Measurements from ENCODE around the gene LIN7A.

Gene LIN7A

DNA sequence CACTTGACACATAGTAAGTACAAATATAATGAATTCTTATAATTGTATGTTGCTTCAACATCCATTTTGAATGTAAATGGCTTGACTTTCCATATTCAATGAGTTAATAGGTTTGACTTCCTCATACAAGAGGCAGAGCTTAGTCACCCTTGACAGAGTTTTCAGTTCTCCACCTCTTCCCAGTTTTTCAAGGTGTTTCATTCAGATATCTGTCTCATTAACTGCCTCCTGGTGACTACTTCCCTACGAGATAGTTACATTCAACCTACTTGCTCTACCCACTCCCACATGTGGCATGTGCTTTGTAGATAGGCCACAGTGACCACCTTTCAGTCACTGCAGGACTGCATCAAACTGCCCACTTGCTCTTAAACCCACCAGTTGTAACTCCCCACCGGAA, 161.0 kb downstream of the LIN7A start:
- Histone ChIP-seq H2AK5ac (ENCODE audit: low read length) (peak overlapping the region; percentile 86), H2BK15ac (replicated peaks; ENCODE audit: low read depth) (peak overlapping the region; percentile 97), H2BK5ac (ENCODE audit: low read length) (peak overlapping the region; percentile 44), H3K79me2 (ENCODE audit: control insufficient read depth, insufficient read depth, low read length) (no peaks in the 10 kb centered on the region), H3K56ac (ENCODE audit: low read length) (peak overlapping the region; percentile 27), H3K79me1 (ENCODE audit: low read length) (no peaks in the 10 kb centered on the region), H3K23ac (ENCODE audit: low read length) (no peak overlapping the region), H3K27me3 (ENCODE audit: insufficient read depth, low read length, poor library complexity) (no peaks in the 10 kb centered on the region), H3K27ac (ENCODE audit: low read depth, low read length) (no peak overlapping the region), H3K36me3 (ENCODE audit: control insufficient read depth, insufficient read depth, low read length) (no peaks in the 10 kb centered on the region), H4K5ac (ENCODE audit: low read length) (no peak overlapping the region), H4K8ac (ENCODE audit: low read depth, low read length) (peak overlapping the region; percentile 13), H2BK120ac (ENCODE audit: low read depth, low read length) (no peak overlapping the region), H3K18ac (ENCODE audit: low read length) (peak overlapping the region; percentile 43), H3K4me3 (ENCODE audit: low read length) (no peak overlapping the region), H3K9ac (ENCODE audit: low read length) (no peak overlapping the region), H3K4me1 (ENCODE audit: control insufficient read depth, low read depth, low read length) (peaks cover 4% of the 10 kb centered on the region), H3K4me2 (ENCODE audit: low read length) (no peak overlapping the region), H3K4ac (ENCODE audit: low read depth, low read length) (peak overlapping the region; percentile 6)
- no peak for DNase-seq
- no CpG with 5 or more reads among the region's 2 CpGs for WGBS (ENCODE audit: extremely low coverage, insufficient coverage, low lambda C conversion rate)

GRCh38 chr12:80770958-80771357, 166.8 kb downstream of the LIN7A start:
- Histone ChIP-seq H3K9ac (ENCODE audit: low read length) (no peak overlapping the region), H2BK120ac (ENCODE audit: low read depth, low read length) (no peak overlapping the region), H3K79me2 (ENCODE audit: control insufficient read depth, insufficient read depth, low read length) (no peaks in the 10 kb centered on the region), H2AK5ac (ENCODE audit: low read length) (no peak overlapping the region), H3K27ac (ENCODE audit: low read depth, low read length) (no peak overlapping the region), H4K5ac (ENCODE audit: low read length) (no peak overlapping the region), H3K79me1 (ENCODE audit: low read length) (no peaks in the 10 kb centered on the region), H3K4me3 (ENCODE audit: low read length) (no peak overlapping the region), H2BK15ac (replicated peaks; ENCODE audit: low read depth) (no peak overlapping the region), H3K18ac (ENCODE audit: low read length) (no peak overlapping the region), H3K4me1 (ENCODE audit: control insufficient read depth, low read depth, low read length) (no peaks in the 10 kb centered on the region), H3K27me3 (ENCODE audit: insufficient read depth, low read length, poor library complexity) (no peaks in the 10 kb centered on the region), H3K4ac (ENCODE audit: low read depth, low read length) (no peak overlapping the region), H2BK5ac (ENCODE audit: low read length) (no peak overlapping the region), H3K23ac (ENCODE audit: low read length) (no peak overlapping the region), H3K56ac (ENCODE audit: low read length) (no peak overlapping the region), H3K4me2 (ENCODE audit: low read length) (no peak overlapping the region), H3K36me3 (ENCODE audit: control insufficient read depth, insufficient read depth, low read length) (no peaks in the 10 kb centered on the region), H4K8ac (ENCODE audit: low read depth, low read length) (no peak overlapping the region)
- DNase-seq = no peak
- no CpG with 5 or more reads among the region's 2 CpGs for WGBS (ENCODE audit: extremely low coverage, insufficient coverage, low lambda C conversion rate)

- H3K18ac ChIP-seq (ENCODE audit: low read length) = no peak overlapping the region
- no peak overlapping the region for H3K4ac ChIP-seq (ENCODE audit: low read depth, low read length)
- no peak overlapping the region for H3K56ac ChIP-seq (ENCODE audit: low read length)
- no CpG with 5 or more reads among the region's 1 CpG for WGBS (ENCODE audit: extremely low coverage, insufficient coverage, low lambda C conversion rate)
- no peak overlapping the region for H2AK5ac ChIP-seq (ENCODE audit: low read length)
- peak; percentile 67 for DNase-seq
- no peaks in the 10 kb centered on the region for H3K36me3 ChIP-seq (ENCODE audit: control insufficient read depth, insufficient read depth, low read length)
- no peak overlapping the region for H3K4me3 ChIP-seq (ENCODE audit: low read length)
- no peaks in the 10 kb centered on the region for H3K79me1 ChIP-seq (ENCODE audit: low read length)
- H2BK15ac ChIP-seq (replicated peaks; ENCODE audit: low read depth) = no peak overlapping the region
- no peak overlapping the region for H2BK120ac ChIP-seq (ENCODE audit: low read depth, low read length)
- H3K27ac ChIP-seq (ENCODE audit: low read depth, low read length) = no peak overlapping the region
- no peak overlapping the region for H3K4me2 ChIP-seq (ENCODE audit: low read length)
- H3K23ac ChIP-seq (ENCODE audit: low read length) = no peak overlapping the region
- no peak overlapping the region for H4K5ac ChIP-seq (ENCODE audit: low read length)
- no peaks in the 10 kb centered on the region for H3K27me3 ChIP-seq (ENCODE audit: insufficient read depth, low read length, poor library complexity)
- H2BK5ac ChIP-seq (ENCODE audit: low read length) = no peak overlapping the region
- no peak overlapping the region for H3K9ac ChIP-seq (ENCODE audit: low read length)
- H3K79me2 ChIP-seq (ENCODE audit: control insufficient read depth, insufficient read depth, low read length) = no peaks in the 10 kb centered on the region
- H4K8ac ChIP-seq (ENCODE audit: low read depth, low read length) = no peak overlapping the region
- H3K4me1 ChIP-seq (ENCODE audit: control insufficient read depth, low read depth, low read length) = no peaks in the 10 kb centered on the region
Observed at GRCh38 chr12:80769553-80770140, 168.1 kb downstream of the LIN7A start.

GRCh38 chr12:80766897-80767296, 170.8 kb downstream of the LIN7A start:
- Histone ChIP-seq H3K56ac (ENCODE audit: low read length) (no peak overlapping the region), H2AK5ac (ENCODE audit: low read length) (no peak overlapping the region), H3K4me3 (ENCODE audit: low read length) (no peak overlapping the region), H3K4me2 (ENCODE audit: low read length) (no peak overlapping the region), H2BK15ac (replicated peaks; ENCODE audit: low read depth) (no peak overlapping the region), H3K18ac (ENCODE audit: low read length) (no peak overlapping the region), H3K4me1 (ENCODE audit: control insufficient read depth, low read depth, low read length) (no peaks in the 10 kb centered on the region), H3K79me2 (ENCODE audit: control insufficient read depth, insufficient read depth, low read length) (no peaks in the 10 kb centered on the region), H3K27ac (ENCODE audit: low read depth, low read length) (no peak overlapping the region), H4K8ac (ENCODE audit: low read depth, low read length) (no peak overlapping the region), H3K9ac (ENCODE audit: low read length) (no peak overlapping the region), H3K23ac (ENCODE audit: low read length) (no peak overlapping the region), H3K4ac (ENCODE audit: low read depth, low read length) (no peak overlapping the region), H4K5ac (ENCODE audit: low read length) (no peak overlapping the region), H3K36me3 (ENCODE audit: control insufficient read depth, insufficient read depth, low read length) (no peaks in the 10 kb centered on the region), H2BK5ac (ENCODE audit: low read length) (no peak overlapping the region), H3K79me1 (ENCODE audit: low read length) (no peaks in the 10 kb centered on the region), H3K27me3 (ENCODE audit: insufficient read depth, low read length, poor library complexity) (no peaks in the 10 kb centered on the region), H2BK120ac (ENCODE audit: low read depth, low read length) (no peak overlapping the region)
- DNase-seq = no peak
- WGBS (ENCODE audit: extremely low coverage, insufficient coverage, low lambda C conversion rate) = no CpG with 5 or more reads among the region's 2 CpGs

DNA sequence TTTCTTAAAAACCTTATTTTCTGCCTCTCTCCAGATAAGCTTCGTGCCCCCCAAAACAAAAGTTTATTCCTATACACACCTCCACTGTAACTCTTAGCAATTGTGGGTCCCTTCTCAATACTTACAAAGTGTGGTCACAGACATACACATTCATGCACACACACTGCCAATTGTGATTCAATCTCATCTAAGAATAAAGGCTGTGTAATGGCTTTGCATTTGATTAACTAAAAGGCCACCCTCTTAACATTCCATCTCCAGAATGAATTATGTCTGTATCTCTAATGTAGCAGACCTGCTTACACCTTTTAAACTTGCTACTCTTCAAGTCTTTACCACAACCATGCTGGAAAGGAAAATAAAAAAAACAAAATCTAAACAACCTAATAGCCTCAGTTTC, 171.5 kb downstream of the LIN7A start:
- Histone ChIP-seq H2BK120ac (ENCODE audit: low read depth, low read length) (no peak overlapping the region), H3K18ac (ENCODE audit: low read length) (no peak overlapping the region), H3K4me2 (ENCODE audit: low read length) (no peak overlapping the region), H3K4me1 (ENCODE audit: control insufficient read depth, low read depth, low read length) (no peaks in the 10 kb centered on the region), H3K23ac (ENCODE audit: low read length) (no peak overlapping the region), H3K36me3 (ENCODE audit: control insufficient read depth, insufficient read depth, low read length) (no peaks in the 10 kb centered on the region), H3K27me3 (ENCODE audit: insufficient read depth, low read length, poor library complexity) (no peaks in the 10 kb centered on the region), H2AK5ac (ENCODE audit: low read length) (no peak overlapping the region), H4K5ac (ENCODE audit: low read length) (no peak overlapping the region), H2BK5ac (ENCODE audit: low read length) (no peak overlapping the region), H3K9ac (ENCODE audit: low read length) (no peak overlapping the region), H3K56ac (ENCODE audit: low read length) (no peak overlapping the region), H3K79me2 (ENCODE audit: control insufficient read depth, insufficient read depth, low read length) (no peaks in the 10 kb centered on the region), H3K4me3 (ENCODE audit: low read length) (no peak overlapping the region), H3K79me1 (ENCODE audit: low read length) (no peaks in the 10 kb centered on the region), H2BK15ac (replicated peaks; ENCODE audit: low read depth) (no peak overlapping the region), H3K27ac (ENCODE audit: low read depth, low read length) (no peak overlapping the region), H3K4ac (ENCODE audit: low read depth, low read length) (no peak overlapping the region), H4K8ac (ENCODE audit: low read depth, low read length) (no peak overlapping the region)
- WGBS (ENCODE audit: extremely low coverage, insufficient coverage, low lambda C conversion rate) = 100% methylated on average over 1 of the region's 1 CpG
- no peak for DNase-seq

- H3K79me1 ChIP-seq (ENCODE audit: low read length) = no peaks in the 10 kb centered on the region
- no peaks in the 10 kb centered on the region for H3K79me2 ChIP-seq (ENCODE audit: control insufficient read depth, insufficient read depth, low read length)
- H3K18ac ChIP-seq (ENCODE audit: low read length) = no peak overlapping the region
- no peaks in the 10 kb centered on the region for H3K36me3 ChIP-seq (ENCODE audit: control insufficient read depth, insufficient read depth, low read length)
- no peak overlapping the region for H3K4ac ChIP-seq (ENCODE audit: low read depth, low read length)
- no peak overlapping the region for H2AK5ac ChIP-seq (ENCODE audit: low read length)
- H4K8ac ChIP-seq (ENCODE audit: low read depth, low read length) = no peak overlapping the region
- H3K27me3 ChIP-seq (ENCODE audit: insufficient read depth, low read length, poor library complexity) = no peaks in the 10 kb centered on the region
- DNase-seq = peak; percentile 60
- H2BK120ac ChIP-seq (ENCODE audit: low read depth, low read length) = no peak overlapping the region
- no peak overlapping the region for H3K4me3 ChIP-seq (ENCODE audit: low read length)
- no peak overlapping the region for H4K5ac ChIP-seq (ENCODE audit: low read length)
- no peak overlapping the region for H3K4me2 ChIP-seq (ENCODE audit: low read length)
- H3K56ac ChIP-seq (ENCODE audit: low read length) = no peak overlapping the region
- H3K23ac ChIP-seq (ENCODE audit: low read length) = no peak overlapping the region
- H2BK15ac ChIP-seq (replicated peaks; ENCODE audit: low read depth) = no peak overlapping the region
- H3K4me1 ChIP-seq (ENCODE audit: control insufficient read depth, low read depth, low read length) = no peaks in the 10 kb centered on the region
- H3K27ac ChIP-seq (ENCODE audit: low read depth, low read length) = no peak overlapping the region
- WGBS (ENCODE audit: extremely low coverage, insufficient coverage, low lambda C conversion rate) = no CpG with 5 or more reads among the region's 4 CpGs
- no peak overlapping the region for H2BK5ac ChIP-seq (ENCODE audit: low read length)
- no peak overlapping the region for H3K9ac ChIP-seq (ENCODE audit: low read length)
Observed at GRCh38 chr12:80763874-80764273, 173.9 kb downstream of the LIN7A start.

All from mesendoderm (in vitro differentiated cells).